HL-60/S4 (cell line): Measurements from ENCODE around the gene SH3D19.
"Not testable (repeated sequence)": the region's sequence is repeated elsewhere in the genome, so short reads cannot be mapped to it uniquely, and the experiment has no call there.

ENCODE experiments used
- in situ Hi-C: fragments of 300-500 bp; cut with MboI; formaldehyde crosslinking; loops from 2 replicates; pipeline ENCODE4 v1.14.3; 2022; ENCODE audit warnings: low sequenced_read_pairs

SH3D19 gene

DNA sequence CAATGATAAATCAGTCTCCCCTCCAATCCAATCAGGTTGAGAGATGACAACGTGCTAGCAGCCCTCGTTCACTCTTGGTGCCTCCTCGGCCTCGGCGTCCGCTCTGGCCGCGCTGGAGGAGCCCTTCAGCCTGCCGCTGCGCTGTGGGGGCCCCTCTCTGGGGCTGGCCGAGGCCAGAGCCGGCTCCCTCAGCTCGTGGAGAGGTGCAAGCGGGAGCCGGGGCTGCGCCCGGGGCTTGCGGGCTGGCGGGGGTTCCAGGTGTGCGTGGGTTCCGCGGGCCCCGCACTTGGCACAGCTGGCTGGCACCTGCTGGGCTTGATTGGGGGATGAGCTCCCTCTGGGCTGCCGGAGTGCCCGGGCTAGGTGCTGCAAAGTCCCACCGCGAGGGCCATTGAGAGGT is 89.4 kb downstream of the SH3D19 start:
- in situ Hi-C loops, result no loop called here

DNA sequence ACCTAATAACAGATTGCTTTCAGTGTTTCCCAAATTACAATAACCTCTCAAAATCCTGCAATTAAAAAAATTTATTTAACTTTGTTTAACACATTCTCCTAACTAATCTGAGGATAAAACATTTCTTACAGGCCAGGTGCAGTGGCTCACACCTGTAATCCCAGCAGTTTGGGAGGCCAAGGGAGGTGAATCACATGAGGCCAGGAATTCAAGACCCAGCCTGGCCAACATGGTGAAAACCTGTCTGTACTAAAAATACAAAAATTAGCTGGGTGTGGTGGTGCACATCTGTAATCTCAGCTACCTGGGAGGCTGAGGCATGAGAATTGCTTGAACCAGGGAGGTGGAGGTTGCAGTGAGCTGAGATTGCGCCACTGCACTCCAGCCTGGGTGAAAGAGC is 90.0 kb downstream of the SH3D19 start:
- in situ Hi-C loops, result not testable (repeated sequence)

DNA sequence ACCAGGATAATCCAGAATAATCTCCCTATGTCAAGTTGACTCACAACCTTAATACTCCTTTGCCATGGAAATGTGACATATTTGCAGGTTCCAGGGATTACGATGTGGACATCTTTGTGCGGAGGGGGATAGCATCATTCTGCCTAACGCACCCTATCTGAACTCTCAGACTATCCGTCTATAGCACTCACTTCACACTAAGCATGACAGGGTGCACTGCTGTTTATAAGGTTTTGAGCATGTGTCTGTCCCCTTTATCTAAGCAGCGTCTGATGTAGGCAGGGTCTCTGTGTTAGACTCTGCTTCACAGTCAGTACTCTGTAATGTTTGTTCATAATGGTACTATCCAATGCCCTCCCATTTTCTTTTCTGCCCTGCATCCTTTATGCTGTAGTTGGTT is 91.8 kb downstream of the SH3D19 start:
- in situ Hi-C loops, result no loop called here

DNA sequence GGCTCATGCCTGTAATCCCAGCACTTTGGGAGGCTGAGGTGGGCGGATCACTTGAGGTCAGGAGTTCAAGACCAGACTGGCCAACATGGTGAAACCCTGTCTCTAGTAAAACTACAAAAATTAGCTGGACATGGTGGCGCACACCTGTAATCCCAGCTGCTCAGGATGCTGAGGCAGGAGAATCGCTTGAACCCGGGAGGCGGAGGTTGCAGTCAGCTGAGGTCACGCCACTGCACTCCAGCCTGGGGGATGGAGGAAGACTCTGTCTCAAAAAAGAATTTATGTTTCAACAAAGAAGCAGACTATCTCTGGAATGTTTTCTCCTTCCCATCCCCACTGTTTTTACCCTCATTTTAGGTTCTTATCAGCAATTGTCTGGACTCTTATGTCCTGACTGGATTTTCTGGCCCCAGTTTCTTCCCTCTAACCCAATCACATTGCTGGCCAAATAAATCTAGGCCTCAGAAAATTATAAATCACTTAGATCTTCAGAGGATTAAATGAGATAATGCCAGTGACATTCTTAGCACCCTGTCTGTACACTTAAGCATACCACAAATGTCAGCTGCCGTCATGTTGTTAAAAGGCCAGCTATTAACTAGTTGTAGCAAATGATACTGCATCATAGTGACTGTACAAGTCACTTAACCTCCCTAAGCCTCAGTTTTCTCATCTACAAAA is 93.3 kb downstream of the SH3D19 start:
- in situ Hi-C loops, result no loop called here

DNA sequence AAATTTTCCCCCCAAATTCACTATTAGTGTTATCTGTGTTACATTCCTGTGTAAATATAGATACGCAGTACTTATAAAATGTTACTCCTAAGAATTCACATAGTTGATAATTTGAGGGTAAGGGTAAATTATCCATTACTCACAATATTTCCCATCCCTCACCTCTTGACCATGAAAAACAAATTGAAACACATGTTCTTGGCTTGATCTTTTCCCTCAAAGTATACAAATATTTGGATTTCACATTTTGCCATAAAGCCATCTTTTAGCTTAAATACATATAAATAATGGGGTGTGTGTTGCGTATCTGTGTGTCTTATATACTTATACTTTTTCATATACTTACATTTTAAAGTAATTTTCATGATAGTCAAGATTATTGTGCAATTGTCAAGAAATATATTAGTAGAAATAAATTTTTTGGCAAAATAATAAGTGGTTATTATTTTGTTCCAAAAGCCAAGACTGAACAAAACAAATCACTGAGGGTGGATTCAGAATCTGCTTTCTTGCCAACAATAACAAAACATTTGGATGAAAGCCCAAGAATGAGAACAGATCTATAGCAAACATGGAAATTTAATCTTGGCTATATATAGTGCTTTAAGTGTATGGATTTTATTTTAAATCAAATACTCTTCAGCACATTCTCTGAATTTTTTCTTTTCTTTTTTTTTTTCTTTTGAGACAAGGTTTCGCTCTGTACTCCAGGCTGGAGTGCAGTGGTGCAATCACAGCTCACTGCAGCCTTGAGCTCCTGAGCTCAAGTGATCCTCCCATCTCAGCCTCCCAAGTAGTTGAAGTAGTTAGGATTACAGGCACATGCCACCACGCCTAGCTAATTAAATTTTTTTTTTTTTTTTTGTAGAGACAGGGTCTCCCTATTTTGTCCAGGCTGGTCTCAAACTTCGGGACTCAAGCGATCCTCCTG is 97.0 kb downstream of the SH3D19 start:
- in situ Hi-C loops, result no loop called here

DNA sequence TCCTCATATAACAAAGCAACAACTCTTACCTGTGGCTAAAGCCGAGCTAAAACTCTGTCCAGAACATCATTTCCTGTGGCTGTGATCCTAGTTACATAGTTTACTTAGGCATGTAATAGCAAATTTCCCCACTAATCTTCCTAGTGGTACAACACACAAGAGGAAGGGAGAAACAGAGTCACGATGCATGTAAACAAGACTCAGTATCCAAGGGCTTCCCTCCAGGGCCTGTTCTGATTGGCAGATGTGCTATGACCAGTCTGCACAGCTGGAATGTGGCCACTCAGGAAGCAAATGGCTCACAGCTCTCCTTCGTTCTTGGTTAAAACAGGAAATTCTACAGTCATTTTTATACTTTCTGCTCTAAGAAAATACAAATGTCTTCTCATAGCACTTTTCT is 97.7 kb downstream of the SH3D19 start:
- in situ Hi-C loops, result no loop called here

DNA sequence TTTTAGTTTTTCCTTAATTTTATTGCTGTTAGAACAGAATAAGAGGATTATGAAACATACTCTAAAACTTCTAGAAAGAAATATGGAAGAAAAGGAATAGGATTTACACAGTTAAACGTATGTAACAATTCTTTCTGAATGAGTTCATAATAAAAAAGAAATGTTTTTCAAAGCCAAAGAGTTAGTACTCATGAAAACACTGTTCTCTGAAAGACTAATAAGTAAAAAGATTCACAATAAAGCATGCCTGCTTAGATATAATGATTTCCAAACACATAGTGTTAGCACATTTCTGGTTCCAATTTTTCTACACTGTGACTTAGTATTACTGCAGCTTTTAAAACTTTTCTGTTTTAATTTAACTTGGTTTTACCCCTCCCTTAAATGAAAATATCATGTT is 98.2 kb downstream of the SH3D19 start:
- in situ Hi-C loops, result no loop called here

DNA sequence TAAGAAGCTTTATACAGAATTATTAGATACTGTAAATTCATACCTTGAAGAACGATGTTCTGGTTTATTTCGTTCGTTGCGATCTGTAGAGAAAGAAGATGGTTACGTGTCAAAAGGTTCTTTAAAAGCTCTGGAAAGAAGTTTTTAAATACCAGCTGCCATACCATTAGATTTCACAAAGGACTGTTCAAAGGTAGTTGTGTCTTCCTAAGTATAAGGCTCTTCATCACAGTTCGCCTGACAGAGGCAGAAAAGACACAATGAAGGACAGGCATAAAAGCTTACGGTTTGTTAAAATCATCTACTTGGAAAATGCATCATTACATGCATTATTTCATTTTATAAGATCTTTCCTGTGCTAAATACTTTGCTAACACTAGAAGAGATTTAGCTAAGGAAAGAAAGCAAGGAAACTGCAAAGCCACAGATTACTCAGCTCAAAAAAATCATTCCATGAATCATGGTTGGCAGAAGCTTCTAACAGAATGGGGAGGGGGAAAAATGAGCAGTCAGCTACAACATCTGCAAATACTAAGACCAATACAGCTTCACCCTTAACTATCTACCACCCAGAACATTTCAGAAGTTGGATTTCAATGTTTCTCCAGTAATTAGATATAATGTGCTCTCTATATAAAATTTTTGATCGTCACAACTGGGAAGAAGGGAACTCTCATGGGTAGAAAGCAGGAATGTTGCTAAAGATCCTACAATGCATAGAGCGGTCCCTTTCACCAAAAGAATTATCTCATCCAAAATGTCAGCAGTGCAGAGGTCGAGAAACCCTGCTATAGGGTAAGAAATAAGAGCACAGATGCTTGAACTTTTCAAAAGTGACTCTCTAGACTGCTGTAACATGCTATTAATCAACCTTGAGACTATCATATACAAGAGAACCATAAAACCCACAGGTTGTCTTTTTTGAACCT is 99.1 kb downstream of the SH3D19 start:
- in situ Hi-C loops, result no loop called here

DNA sequence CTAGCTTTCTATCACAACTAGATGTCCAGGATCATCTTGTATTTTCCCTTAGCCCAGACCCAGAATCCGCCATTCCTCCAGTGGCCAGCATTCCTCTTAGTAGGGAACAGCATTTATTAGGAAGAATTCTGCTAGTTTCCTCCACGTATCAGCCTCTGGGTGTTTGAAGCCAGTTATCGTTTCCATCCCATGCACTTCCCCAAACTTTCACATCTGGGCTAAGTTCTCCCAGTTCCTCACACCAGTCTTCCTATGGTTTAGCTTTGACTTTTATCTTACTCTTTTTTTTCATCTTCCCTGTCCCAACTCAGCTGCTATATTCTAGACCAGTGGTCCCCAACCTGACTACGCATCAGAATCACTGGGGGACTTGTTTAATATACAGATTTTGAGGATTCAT is 101.9 kb downstream of the SH3D19 start:
- in situ Hi-C loops, result no loop called here

DNA sequence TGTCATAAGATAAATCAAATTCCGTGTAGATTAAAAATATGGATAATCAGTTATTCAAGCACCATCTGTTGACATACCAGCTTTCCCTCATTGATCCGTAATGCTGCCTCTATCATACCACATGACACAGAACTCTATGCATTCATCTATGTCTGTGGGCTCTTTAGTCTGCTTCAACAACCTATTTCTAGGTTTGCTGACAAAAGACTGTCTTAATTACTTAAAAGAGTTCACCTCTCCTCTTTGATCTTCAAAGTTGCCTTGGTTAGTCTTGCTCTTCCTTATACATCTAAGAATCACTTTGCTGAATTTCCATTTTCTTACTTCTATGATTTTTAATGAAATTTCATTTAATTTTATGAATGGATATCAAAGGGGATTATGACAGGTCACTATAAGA is 105.5 kb downstream of the SH3D19 start:
- in situ Hi-C loops, result no loop called here

DNA sequence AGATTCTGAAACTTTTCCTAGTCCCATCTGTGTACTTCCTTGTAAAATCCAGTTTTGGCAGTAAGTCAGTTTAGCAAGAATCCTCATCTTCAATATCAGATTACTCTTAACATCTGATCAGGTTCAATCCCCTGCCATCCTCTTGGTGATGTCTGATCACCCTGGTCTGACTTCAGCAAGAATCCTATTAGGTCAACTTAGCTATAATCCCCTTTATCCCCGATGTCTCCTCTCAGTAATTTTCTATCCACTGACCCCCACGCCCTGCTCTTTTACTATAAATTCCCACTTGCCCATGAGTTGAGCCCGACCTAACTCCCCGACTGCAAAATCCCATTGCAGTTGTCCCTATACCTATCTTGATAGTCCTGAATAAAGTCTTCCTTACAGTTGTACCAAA is 106.3 kb downstream of the SH3D19 start:
- in situ Hi-C loops, result no loop called here

DNA sequence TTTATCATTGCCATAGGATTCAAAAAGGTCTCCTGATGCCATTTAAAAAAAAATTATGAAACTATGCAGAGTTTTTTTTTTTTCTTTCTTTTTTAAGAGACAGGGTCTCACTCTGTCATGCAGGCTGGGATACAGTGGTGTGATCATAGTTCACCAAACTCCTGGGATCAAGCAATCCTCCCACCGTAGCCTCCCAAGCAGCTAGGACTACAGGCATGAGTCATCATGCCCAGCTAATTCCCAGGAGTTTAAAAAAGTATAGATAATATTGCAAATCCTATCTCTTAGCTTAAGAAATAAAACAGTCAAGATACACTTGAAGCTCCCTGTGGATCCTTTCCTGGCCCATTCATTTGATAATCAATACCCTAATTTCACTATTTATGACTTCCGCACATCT is 107.1 kb downstream of the SH3D19 start:
- in situ Hi-C loops, result no loop called here

DNA sequence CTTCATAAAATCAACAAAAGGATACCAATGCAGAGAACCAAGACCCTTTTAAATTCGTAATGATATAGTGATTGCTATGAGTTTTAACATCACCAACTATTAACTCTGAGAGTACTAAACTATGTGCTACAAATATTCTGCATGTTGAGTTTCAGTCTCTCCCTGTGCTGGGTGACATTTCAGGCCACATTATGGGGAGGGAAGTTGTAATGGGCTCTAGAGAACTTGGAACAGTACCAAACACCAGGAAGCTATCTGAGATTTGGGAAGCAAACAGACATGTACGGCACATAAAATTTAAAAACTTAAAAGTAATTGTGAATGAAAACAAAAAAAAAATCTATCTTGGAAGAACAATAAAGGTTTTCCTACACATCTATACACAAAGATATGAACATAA is 108.1 kb downstream of the SH3D19 start:
- in situ Hi-C loops, result no loop called here

DNA sequence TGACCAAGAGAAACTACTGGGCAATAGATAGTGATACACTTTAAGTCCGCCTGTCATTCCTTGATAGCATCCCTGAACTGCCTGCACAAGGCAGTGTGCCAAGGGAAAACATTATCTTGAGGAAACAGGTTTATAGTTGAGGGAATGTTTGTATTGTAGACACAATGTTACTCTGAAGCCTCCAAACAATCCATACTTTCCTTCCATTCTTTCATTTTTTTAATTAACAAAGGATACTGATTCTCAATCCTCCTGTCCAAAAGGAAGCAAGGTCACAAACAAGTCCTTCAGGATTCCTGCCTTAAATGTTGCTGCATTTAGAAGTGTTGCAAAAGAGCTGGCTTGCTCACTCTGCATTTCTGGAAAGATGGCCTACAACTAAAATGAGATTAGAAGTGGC is 110.1 kb downstream of the SH3D19 start:
- in situ Hi-C loops, result no loop called here

DNA sequence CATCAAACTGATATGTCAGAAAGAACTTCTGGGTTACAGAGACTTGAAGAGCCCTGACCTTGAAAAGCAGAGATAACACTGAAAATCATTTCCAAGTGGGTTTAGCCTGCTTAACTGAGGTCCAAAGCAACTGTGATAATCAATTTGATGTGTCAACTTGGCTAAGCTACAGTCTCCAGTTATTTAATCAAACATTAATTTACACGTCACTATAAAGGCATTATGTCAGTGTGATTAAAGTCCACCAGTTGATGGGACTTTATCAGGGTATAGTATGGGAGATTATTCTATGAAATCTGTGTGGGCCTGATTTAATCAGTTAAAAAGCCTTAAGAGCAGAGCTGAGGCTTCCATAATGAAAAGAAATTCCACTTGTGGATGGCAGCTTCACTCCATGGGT is 117.5 kb downstream of the SH3D19 start:
- in situ Hi-C loops, result no loop called here

DNA sequence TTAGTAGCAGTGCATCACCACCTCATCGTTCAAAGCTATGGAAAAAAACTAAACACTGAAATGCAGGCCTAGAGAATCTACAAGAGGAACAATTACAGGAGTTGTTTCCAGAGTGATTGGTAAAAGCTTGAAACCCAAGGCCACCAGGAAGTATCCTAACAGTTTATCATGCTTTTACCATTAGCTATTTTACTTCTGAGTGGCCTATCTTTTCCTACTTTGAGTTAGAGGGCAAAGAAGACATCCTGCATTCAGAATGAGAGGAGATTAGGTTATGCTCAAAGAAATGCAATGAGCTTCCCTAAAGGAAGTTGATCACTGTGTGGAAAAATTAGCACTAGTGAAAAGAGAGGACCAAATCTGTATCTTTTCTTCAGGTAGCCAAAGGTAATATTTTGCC is 118.2 kb downstream of the SH3D19 start:
- in situ Hi-C loops, result no loop called here

DNA sequence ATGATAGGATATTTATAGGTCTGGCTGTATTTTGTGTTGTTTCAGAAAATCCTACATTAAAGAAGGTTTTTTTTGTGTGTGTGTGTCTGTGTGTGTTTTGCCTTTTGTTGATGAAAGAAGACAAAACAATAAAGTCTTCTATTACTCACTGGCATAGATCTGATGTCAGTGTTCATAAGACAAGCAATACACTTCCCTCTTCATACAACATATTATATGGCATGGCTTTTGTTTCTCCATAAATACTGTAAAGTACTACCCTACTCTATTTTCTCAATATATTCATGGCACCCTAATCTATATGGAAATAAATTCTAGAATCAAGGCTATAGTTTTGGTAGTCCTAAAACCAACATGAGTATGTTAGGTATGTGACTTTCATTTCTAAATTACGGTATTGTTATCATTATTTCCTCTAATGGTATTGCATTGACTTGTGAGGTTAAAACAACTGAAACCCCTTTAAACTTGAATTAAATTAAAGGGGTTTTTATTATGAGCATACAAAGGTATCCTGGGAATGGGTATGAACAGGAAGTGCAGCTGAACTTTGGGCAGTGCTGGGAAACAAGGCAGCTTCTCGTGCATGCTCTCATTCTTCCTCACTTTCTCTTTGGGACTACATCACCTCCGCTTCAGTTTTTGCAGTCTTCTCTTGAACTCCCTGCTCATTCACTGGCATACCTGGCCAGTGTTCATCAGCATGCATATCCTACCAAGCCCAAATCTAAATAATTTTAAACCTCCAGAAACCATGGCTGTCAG is 119.0 kb downstream of the SH3D19 start:
- in situ Hi-C loops, result no loop called here

DNA sequence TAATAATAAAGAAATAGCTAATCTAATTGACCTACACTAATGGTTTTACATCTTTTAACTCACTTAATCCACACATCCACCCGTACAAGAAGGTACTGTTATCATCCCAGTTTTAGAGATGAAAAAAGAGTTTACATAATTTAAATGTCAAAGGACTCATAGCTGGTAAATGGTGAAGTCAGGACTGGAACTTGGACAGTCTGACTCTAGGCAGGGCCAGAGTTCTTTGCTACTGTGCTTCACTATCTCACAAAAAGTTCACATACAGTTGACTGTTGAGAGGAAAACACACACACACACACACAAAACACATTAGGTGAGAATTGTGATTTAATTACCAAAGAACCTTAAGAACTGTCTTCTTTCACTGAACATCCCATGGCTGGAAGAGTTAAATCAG is 119.7 kb downstream of the SH3D19 start:
- in situ Hi-C loops, result no loop called here

DNA sequence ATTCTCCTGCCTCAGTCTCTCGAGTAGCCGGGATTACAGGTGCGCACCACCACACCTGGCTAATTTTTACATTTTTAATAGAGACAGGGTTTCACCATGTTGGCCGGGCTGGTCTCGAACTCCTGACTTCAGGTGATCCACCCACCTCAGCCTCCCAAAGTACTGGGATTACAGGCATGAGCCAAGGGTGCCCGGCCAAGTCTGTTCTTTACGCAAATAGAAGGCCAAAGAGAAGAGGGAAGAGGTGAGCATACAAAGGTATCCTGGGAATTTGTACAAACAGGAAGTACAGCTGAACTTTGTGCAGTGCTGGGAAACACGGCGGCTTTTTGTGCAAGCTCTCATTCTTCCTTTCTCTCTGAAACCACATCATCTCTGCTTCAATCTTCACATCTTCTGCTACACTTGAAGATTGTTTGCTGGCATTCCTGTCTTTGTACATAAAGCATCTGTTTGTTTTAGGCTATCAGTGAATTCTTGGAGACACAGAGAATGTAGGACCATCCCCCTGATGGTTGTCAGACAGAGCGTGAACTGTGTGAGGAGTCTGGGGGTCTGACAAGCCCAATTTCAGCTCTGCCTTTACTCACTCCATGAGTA is 120.4 kb downstream of the SH3D19 start:
- in situ Hi-C loops, result no loop called here

DNA sequence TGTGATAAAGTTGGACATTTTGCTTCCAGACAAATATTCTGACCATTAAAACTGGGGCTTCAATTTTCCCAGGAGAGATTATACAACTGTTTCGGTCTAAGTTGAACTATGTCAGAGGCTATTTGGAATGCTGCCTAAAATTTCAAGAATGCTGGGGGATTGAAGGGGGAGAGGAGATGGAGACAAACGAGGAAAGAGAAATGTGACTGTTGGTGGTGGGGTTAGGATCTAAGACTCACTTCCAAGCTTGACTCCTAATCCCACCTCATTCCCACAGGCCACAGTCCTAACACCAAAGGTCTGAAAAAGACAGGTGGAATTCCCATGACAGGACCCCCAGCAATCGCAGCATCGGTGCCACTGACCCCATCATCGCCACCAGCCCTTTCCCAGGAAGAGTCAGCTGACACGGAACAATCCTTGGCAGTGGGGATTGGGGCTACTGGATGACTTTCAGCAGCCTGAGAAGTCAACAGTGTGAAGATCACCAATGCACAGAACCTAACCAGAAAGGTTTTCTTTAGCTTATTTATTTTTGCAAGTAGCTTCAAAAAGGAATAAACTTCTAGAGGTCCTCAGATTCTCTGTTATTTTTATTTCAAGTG is 122.5 kb downstream of the SH3D19 start:
- in situ Hi-C loops, result no loop called here
